WERI-Rb-1 (cell line): Measurements from ENCODE around the gene LAMA1.
A peak's percentile ranks its signal among the peaks of the same experiment; 100 is the strongest.

Source experiments
- DNase-seq: peaks from one replicate; pipeline ENCODE4 v3.0.0-alpha.2; 2020
- H3K27ac ChIP-seq: fragments of 250-450 bp; sonication (Bioruptor Pico); 2 replicates; pipeline ENCODE4 v1.5.1; 2020; ENCODE audit warnings: mild to moderate bottlenecking, moderate library complexity
- H3K27me3 ChIP-seq: fragments of 250-450 bp; sonication (Bioruptor Pico); 2 replicates; pipeline ENCODE4 v1.5.1; 2021; ENCODE audit warnings: mild to moderate bottlenecking, low read depth, moderate library complexity; ENCODE audit not compliant: insufficient read depth, severe bottlenecking
- H3K36me3 ChIP-seq: fragments of 250-450 bp; sonication (Bioruptor Pico); 2 replicates; pipeline ENCODE4 v1.5.1; 2020; ENCODE audit warnings: mild to moderate bottlenecking, moderate library complexity
- H3K4me3 ChIP-seq: 2 replicates; pipeline ENCODE4 v1.5.1; 2011; ENCODE audit warnings: low read depth, mild to moderate bottlenecking, control low read depth, low read length
- H3K9me3 ChIP-seq: fragments of 250-450 bp; sonication (Bioruptor Pico); 2 replicates; pipeline ENCODE4 v1.5.1; 2021; ENCODE audit warnings: mild to moderate bottlenecking, moderate library complexity; ENCODE audit not compliant: severe bottlenecking
- TF ChIP-seq, protein P1 (sequence below): IDR thresholded peaks from 2 replicates; pipeline ENCODE4 v1.5.1; 2011; ENCODE audit warnings: low read depth, mild to moderate bottlenecking, control low read depth, inconsistent platforms, low read length

LAMA1 gene

DNA sequence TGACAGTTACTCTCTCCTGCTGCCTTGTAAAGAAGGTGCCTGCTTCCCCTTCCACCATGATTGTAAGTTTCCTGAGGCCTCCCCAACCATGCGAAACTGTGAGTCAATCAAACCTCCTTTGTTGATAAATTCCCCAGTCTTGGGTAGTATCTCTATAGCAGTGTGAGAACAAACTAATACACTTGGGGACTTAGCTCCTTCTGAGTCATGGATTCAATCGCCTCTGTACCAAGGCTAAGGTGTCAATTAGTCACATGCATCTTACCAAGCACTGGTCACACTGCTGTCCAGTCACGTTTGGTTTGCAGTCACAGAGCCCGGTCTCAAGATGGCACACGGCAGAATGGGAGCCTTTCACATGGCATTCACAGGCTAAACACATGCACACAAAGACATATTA, 100.6 kb downstream of the LAMA1 start:
- TF ChIP-seq, protein P1, sequence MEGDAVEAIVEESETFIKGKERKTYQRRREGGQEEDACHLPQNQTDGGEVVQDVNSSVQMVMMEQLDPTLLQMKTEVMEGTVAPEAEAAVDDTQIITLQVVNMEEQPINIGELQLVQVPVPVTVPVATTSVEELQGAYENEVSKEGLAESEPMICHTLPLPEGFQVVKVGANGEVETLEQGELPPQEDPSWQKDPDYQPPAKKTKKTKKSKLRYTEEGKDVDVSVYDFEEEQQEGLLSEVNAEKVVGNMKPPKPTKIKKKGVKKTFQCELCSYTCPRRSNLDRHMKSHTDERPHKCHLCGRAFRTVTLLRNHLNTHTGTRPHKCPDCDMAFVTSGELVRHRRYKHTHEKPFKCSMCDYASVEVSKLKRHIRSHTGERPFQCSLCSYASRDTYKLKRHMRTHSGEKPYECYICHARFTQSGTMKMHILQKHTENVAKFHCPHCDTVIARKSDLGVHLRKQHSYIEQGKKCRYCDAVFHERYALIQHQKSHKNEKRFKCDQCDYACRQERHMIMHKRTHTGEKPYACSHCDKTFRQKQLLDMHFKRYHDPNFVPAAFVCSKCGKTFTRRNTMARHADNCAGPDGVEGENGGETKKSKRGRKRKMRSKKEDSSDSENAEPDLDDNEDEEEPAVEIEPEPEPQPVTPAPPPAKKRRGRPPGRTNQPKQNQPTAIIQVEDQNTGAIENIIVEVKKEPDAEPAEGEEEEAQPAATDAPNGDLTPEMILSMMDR: no peak
- Histone ChIP-seq H3K9me3 (no peaks in the 10 kb centered on the region), H3K36me3 (no peaks in the 10 kb centered on the region), H3K4me3 (no peak overlapping the region), H3K27ac (no peak overlapping the region), H3K27me3 (no peaks in the 10 kb centered on the region)
- no peak for DNase-seq

DNA sequence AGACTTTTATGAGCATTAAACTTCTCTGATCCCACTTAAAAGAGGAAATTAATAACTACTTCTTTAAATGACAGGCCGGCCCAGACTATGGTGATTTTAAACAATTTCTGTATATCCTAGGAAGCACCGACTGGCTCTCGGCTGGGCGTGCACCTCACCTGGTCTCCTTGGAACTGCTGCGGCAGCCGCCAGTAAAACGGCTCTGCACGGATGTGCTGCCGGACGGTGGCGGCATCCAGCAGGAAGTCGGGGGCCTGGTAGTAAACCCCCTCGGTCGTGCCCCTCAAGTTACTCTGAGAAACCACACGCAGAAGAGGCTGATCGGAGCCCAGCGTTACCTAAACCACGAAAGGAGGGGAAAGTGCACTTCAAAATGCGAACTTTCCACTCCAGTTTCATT, 106.5 kb downstream of the LAMA1 start:
- no peaks in the 10 kb centered on the region for H3K36me3 ChIP-seq
- TF ChIP-seq, protein P1: no peak
- H3K4me3 ChIP-seq: no peak overlapping the region
- no peaks in the 10 kb centered on the region for H3K27me3 ChIP-seq
- no peak overlapping the region for H3K27ac ChIP-seq
- H3K9me3 ChIP-seq: no peaks in the 10 kb centered on the region
- DNase-seq: no peak

DNA sequence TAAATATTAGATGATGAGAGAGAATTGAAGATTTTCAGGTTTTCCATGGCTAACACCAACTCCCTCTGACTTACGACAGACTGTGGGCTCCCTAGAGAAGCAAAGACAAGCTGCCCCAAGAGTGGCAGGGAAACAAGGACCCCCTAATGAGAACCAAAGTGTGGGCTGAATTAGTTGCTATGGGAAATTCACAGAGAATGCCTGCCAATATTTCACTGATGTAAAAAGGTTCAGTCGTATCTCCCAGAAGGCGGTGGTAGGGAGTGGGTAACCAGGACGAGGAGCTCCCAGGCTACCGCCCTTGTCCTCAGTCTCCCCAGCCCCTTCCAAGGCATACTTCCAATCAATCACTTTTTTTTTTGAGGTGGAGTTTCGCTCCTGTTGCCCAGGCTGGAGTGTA, 113.6 kb downstream of the LAMA1 start:
- no peak for DNase-seq
- H3K9me3 ChIP-seq: no peaks in the 10 kb centered on the region
- H3K27me3 ChIP-seq: no peaks in the 10 kb centered on the region
- H3K27ac ChIP-seq: no peak overlapping the region
- no peak overlapping the region for H3K4me3 ChIP-seq
- TF ChIP-seq, protein P1: no peak
- no peaks in the 10 kb centered on the region for H3K36me3 ChIP-seq

DNA sequence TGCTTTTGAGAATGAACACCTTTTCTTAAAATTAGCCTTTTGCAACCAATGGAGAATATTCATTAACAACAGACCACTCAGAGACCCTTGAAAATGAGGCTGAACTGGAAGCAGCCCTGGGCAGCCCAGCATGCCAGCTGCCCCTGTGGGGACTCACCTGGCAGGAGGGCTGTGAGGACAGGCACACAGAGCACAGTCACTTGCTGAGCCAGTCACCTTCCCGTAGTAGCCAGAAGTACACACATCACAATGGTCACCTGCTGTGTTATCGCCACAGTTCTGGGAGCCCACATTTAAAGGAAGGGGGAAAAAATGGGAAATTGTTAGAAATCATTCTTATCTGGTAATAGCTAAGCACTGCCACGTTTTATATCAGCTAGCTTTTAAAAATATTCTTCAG, 115.5 kb downstream of the LAMA1 start:
- TF ChIP-seq, protein P1: no peak
- DNase-seq: no peak
- no peak overlapping the region for H3K4me3 ChIP-seq
- no peaks in the 10 kb centered on the region for H3K9me3 ChIP-seq
- H3K27ac ChIP-seq: no peak overlapping the region
- no peaks in the 10 kb centered on the region for H3K36me3 ChIP-seq
- H3K27me3 ChIP-seq: no peaks in the 10 kb centered on the region

DNA sequence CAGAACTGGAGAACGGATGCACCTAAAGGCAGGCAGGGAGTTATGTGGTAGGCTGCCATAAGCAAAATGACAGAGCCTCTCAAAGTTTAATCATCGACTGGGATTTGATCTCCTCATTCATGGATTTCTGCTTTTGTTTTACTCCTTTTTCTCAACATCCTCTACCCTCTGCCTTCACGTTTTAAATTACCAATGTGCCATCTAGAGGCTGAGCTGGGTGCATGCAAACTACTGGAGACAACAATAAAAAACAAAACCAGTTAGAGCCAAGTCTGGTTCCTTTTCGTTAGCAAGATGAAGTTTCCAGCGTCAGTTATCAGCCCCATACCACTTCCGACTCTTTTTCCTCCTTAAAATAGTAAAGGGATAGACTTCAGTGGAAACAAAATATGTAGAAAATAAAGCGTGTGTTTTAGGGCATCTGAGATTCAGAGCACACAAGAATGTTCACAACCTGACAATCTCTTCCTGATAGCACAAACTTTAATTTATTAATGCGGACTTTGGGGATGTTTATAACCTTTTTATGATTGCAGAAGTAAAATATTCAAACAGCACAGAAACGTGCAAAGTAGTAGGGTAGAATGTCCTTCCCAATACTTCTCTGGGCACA, 117.0 kb downstream of the LAMA1 start:
- no peak overlapping the region for H3K27ac ChIP-seq
- H3K4me3 ChIP-seq: no peak overlapping the region
- TF ChIP-seq, protein P1: peak; percentile 61
- no peak for DNase-seq
- no peaks in the 10 kb centered on the region for H3K9me3 ChIP-seq
- no peaks in the 10 kb centered on the region for H3K36me3 ChIP-seq
- no peaks in the 10 kb centered on the region for H3K27me3 ChIP-seq

DNA sequence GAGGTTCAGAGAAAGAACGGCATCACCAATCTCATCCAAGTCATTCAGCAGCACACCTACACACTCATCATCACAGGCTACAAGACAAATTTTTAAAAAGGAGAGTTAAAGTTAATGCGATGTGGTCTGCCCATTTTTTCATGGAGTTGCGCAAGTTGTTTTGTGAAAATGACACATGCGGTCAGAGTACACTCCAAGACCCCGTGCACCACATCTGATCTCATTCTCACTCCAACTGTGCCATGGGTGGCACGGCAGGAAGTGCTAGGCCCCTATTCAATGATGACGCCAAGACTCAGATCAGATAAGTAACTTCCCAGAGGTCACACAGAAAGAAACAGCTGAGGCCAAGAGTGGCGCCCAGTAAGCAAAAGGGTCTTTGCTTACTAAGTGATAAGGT, 119.8 kb downstream of the LAMA1 start:
- H3K9me3 ChIP-seq: no peaks in the 10 kb centered on the region
- H3K27ac ChIP-seq: no peak overlapping the region
- DNase-seq: no peak
- TF ChIP-seq, protein P1: no peak
- H3K4me3 ChIP-seq: no peak overlapping the region
- H3K36me3 ChIP-seq: no peaks in the 10 kb centered on the region
- no peaks in the 10 kb centered on the region for H3K27me3 ChIP-seq
